Raji (cell line): Measurements from ENCODE around the gene LRRC72.

Source experiments
- POLR2A ChIP-seq: IDR thresholded peaks from 2 replicates; pipeline ENCODE4 v1.6.1; 2011; ENCODE audit warnings: low read depth, low read length, control low read depth; ENCODE audit not compliant: insufficient read depth

LRRC72 gene

GRCh38 chr7:16589881-16590280, 63.3 kb downstream of the LRRC72 start:
- TF ChIP-seq POLR2A: no peak

GRCh38 chr7:16590424-16590823, 63.8 kb downstream of the LRRC72 start:
- no peak for TF ChIP-seq POLR2A

GRCh38 chr7:16592395-16592794, 65.8 kb downstream of the LRRC72 start:
- TF ChIP-seq POLR2A: no peak

GRCh38 chr7:16594061-16594460, 67.4 kb downstream of the LRRC72 start:
- no peak for TF ChIP-seq POLR2A

- TF ChIP-seq POLR2A: no peak
These were observed 68.1 kb downstream of the LRRC72 start for GRCh38 chr7:16594676-16595075.

GRCh38 chr7:16598015-16598414, 71.4 kb downstream of the LRRC72 start:
- TF ChIP-seq POLR2A: no peak

- no peak for TF ChIP-seq POLR2A
These were observed 73.2 kb downstream of the LRRC72 start for GRCh38 chr7:16599860-16600259.

- no peak for TF ChIP-seq POLR2A
These were observed 77.0 kb downstream of the LRRC72 start for GRCh38 chr7:16603633-16604032.

GRCh38 chr7:16604054-16604453, 77.4 kb downstream of the LRRC72 start:
- TF ChIP-seq POLR2A: no peak

GRCh38 chr7:16606704-16607103, 80.1 kb downstream of the LRRC72 start:
- no peak for TF ChIP-seq POLR2A

GRCh38 chr7:16609842-16610450, 83.3 kb downstream of the LRRC72 start:
- TF ChIP-seq POLR2A: no peak

GRCh38 chr7:16611711-16612110, 85.1 kb downstream of the LRRC72 start:
- no peak for TF ChIP-seq POLR2A

GRCh38 chr7:16615228-16615627, 88.6 kb downstream of the LRRC72 start:
- TF ChIP-seq POLR2A: no peak

GRCh38 chr7:16616122-16616521, 89.5 kb downstream of the LRRC72 start:
- TF ChIP-seq POLR2A: no peak

GRCh38 chr7:16616542-16616941, 89.9 kb downstream of the LRRC72 start:
- no peak for TF ChIP-seq POLR2A

- TF ChIP-seq POLR2A: no peak
These were observed 93.4 kb downstream of the LRRC72 start for GRCh38 chr7:16619979-16620408.

- TF ChIP-seq POLR2A: no peak
These were observed 99.8 kb downstream of the LRRC72 start for GRCh38 chr7:16626388-16626787.
